MM.1S (cell line): Measurements from ENCODE around the gene PHF3.
"Not testable (repeated sequence)": the region's sequence is repeated elsewhere in the genome, so short reads cannot be mapped to it uniquely, and the experiment has no call there.

ENCODE experiments used
- DNase-seq: peaks from one replicate; pipeline ENCODE4 v3.0.0-alpha.2; 2015
- H2AFZ ChIP-seq: fragments of 300-600 bp; sonication (generic); 2 replicates; pipeline ENCODE4 v1.6.0; 2016; ENCODE audit warnings: antibody characterized with exemption, low read length
- H3F3A ChIP-seq: fragments of 300-600 bp; sonication (generic); 2 replicates; pipeline ENCODE4 v1.6.1; 2016; ENCODE audit warnings: mild to moderate bottlenecking, antibody characterized with exemption, low read length, moderate library complexity, mixed read lengths; ENCODE audit not compliant: insufficient read depth
- H3K27ac ChIP-seq: fragments of 300-600 bp; sonication (generic); 2 replicates; pipeline ENCODE4 v1.5.1; 2016; ENCODE audit warnings: mild to moderate bottlenecking, low read length
- H3K27me3 ChIP-seq: fragments of 300-600 bp; sonication (generic); replicated peaks from 2 replicates; pipeline ENCODE4 v1.6.0; 2016; ENCODE audit warnings: low read length; ENCODE audit not compliant: insufficient read depth
- H3K36me3 ChIP-seq: fragments of 300-600 bp; sonication (generic); replicated peaks from 2 replicates; pipeline ENCODE4 v1.6.1; 2016; ENCODE audit warnings: mild to moderate bottlenecking, low read length, mixed read lengths; ENCODE audit not compliant: insufficient read depth
- H3K4me1 ChIP-seq: fragments of 300-600 bp; sonication (generic); 2 replicates; pipeline ENCODE4 v1.6.1; 2016; ENCODE audit warnings: low read length, mixed read lengths
- H3K4me2 ChIP-seq: fragments of 300-600 bp; sonication (generic); 2 replicates; pipeline ENCODE4 v1.6.0; 2016; ENCODE audit warnings: low read depth, low read length
- H3K4me3 ChIP-seq: fragments of 300-600 bp; sonication (generic); 2 replicates; pipeline ENCODE4 v1.5.1; 2016; ENCODE audit warnings: low read length, mixed read lengths
- H3K79me2 ChIP-seq: fragments of 300-600 bp; sonication (generic); 2 replicates; pipeline ENCODE4 v1.6.1; 2016; ENCODE audit warnings: mixed run types, low read length, mixed read lengths
- H3K9ac ChIP-seq: fragments of 300-600 bp; sonication (generic); 2 replicates; pipeline ENCODE4 v1.6.1; 2016; ENCODE audit warnings: low read length, mixed read lengths
- H3K9me2 ChIP-seq: fragments of 300-600 bp; sonication (generic); replicated peaks from 2 replicates; pipeline ENCODE4 v1.6.1; 2016; ENCODE audit warnings: mild to moderate bottlenecking, low read length, mixed read lengths; ENCODE audit not compliant: insufficient read depth
- H3K9me3 ChIP-seq: fragments of 300-600 bp; sonication (generic); replicated peaks from 2 replicates; pipeline ENCODE4 v1.6.1; 2016; ENCODE audit warnings: mild to moderate bottlenecking, low read length, mixed read lengths; ENCODE audit not compliant: insufficient read depth
- H4K20me1 ChIP-seq: fragments of 300-600 bp; sonication (generic); 2 replicates; pipeline ENCODE4 v1.6.1; 2016; ENCODE audit warnings: mild to moderate bottlenecking, low read length, moderate library complexity, mixed read lengths; ENCODE audit not compliant: insufficient read depth
- EZH2 ChIP-seq: fragments of 300-600 bp; sonication (generic); optimal IDR thresholded peaks from 2 replicates; pipeline ENCODE3; 2017; ENCODE audit warnings: low read depth, mild to moderate bottlenecking, antibody characterized with exemption, low read length, mixed read lengths
- EZH2phosphoT487 ChIP-seq: fragments of 300-600 bp; sonication (generic); IDR thresholded peaks from 2 replicates; pipeline ENCODE4 v1.6.1; 2018; ENCODE audit warnings: antibody characterized with exemption, low read length
- TF ChIP-seq, protein P1 (sequence below): fragments of 300-600 bp; sonication (generic); IDR thresholded peaks from 2 replicates; pipeline ENCODE4 v1.5.1; 2016; ENCODE audit warnings: antibody characterized with exemption, low read length, mixed read lengths

PHF3 gene

DNA sequence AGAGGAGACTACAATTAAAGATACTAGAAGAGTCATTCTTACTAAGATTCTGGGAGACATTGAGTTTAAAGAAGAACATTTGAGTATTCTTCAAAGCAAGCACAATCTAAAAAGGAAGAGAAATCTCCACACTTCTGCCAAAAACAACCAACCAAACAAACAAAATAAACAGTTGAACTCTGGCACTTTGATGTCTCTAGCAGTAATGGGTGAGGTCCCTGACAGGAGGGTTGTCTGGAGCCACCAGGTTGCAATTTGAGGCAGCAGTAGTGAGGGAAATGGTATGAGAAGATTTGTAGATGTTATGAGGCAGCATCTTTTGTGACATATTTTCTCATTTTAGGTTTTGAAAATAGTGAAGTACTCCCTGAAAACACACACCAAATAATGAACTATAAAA lies 108.1 kb downstream of the PHF3 start:
- Histone ChIP-seq H3K36me3 (no peaks in the 10 kb centered on the region), H3K4me1 (no peaks in the 10 kb centered on the region), H3K27ac (no peak overlapping the region), H3K27me3 (no peaks in the 10 kb centered on the region), H3F3A (no peaks in the 10 kb centered on the region), H3K9me2 (no peaks in the 10 kb centered on the region), H2AFZ (no peak overlapping the region), H3K9ac (no peak overlapping the region), H3K9me3 (no peaks in the 10 kb centered on the region), H4K20me1 (no peaks in the 10 kb centered on the region), H3K4me3 (no peak overlapping the region), H3K79me2 (no peaks in the 10 kb centered on the region), H3K4me2 (no peak overlapping the region)
- DNase-seq, result no peak
- no peak for TF ChIP-seq EZH2phosphoT487
- TF ChIP-seq, protein P1, sequence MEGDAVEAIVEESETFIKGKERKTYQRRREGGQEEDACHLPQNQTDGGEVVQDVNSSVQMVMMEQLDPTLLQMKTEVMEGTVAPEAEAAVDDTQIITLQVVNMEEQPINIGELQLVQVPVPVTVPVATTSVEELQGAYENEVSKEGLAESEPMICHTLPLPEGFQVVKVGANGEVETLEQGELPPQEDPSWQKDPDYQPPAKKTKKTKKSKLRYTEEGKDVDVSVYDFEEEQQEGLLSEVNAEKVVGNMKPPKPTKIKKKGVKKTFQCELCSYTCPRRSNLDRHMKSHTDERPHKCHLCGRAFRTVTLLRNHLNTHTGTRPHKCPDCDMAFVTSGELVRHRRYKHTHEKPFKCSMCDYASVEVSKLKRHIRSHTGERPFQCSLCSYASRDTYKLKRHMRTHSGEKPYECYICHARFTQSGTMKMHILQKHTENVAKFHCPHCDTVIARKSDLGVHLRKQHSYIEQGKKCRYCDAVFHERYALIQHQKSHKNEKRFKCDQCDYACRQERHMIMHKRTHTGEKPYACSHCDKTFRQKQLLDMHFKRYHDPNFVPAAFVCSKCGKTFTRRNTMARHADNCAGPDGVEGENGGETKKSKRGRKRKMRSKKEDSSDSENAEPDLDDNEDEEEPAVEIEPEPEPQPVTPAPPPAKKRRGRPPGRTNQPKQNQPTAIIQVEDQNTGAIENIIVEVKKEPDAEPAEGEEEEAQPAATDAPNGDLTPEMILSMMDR, result no peak
- TF ChIP-seq EZH2, result no peak

DNA sequence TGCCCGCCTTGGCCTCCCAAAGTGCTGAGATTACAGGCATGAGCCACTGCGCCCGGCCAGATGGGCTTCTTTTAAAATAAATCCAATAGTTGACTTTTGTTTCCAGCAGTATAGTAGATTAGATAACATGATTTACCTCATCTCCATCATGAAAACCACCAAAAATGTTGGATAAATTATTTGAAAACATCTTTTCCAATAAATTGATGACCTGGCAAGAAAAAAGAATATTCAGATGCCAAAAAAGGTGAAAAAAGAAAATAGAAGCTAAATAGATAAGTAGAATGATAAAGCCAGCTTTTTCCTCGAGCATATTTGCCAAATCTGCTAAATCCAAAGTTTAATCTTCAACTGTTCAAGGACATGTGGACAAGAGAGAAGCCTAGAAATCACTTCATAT lies 109.2 kb downstream of the PHF3 start:
- TF ChIP-seq, protein P1, result no peak
- TF ChIP-seq EZH2 (no peak), EZH2phosphoT487 (no peak)
- no peaks in the 10 kb centered on the region for H3K9me3 ChIP-seq
- H3K9me2 ChIP-seq, result no peaks in the 10 kb centered on the region
- no peaks in the 10 kb centered on the region for H3F3A ChIP-seq
- H3K27ac ChIP-seq, result no peak overlapping the region
- no peak overlapping the region for H2AFZ ChIP-seq
- H3K36me3 ChIP-seq, result no peaks in the 10 kb centered on the region
- no peak overlapping the region for H3K4me2 ChIP-seq
- no peaks in the 10 kb centered on the region for H4K20me1 ChIP-seq
- no peaks in the 10 kb centered on the region for H3K79me2 ChIP-seq
- no peak overlapping the region for H3K9ac ChIP-seq
- no peaks in the 10 kb centered on the region for H3K4me1 ChIP-seq
- H3K27me3 ChIP-seq, result no peaks in the 10 kb centered on the region
- no peak for DNase-seq
- no peak overlapping the region for H3K4me3 ChIP-seq

DNA sequence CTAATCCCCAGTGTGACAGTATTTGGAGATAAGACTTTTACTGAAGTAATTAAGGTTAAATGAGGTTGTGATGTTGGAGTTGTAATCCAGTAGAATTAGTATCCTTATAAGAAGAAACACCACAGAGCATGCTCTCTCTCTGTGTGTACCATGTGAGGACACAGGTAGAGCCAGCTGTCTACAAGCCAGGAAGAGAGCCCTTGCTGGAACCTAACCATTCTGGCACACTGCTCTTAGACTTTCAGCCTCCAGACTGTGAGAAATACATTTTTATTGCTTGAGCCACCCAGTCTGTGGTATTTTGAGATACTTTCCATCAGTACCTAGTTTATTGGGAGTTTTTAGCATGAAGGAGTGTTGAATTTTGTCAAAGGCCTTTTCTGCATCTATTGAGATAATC lies 110.2 kb downstream of the PHF3 start:
- no peak for TF ChIP-seq EZH2
- TF ChIP-seq EZH2phosphoT487, result no peak
- TF ChIP-seq, protein P1, result no peak
- H3K27ac ChIP-seq, result no peak overlapping the region
- H3K4me3 ChIP-seq, result no peak overlapping the region
- no peaks in the 10 kb centered on the region for H3K27me3 ChIP-seq
- H4K20me1 ChIP-seq, result no peaks in the 10 kb centered on the region
- H3K4me2 ChIP-seq, result no peak overlapping the region
- no peaks in the 10 kb centered on the region for H3F3A ChIP-seq
- H2AFZ ChIP-seq, result no peak overlapping the region
- DNase-seq, result no peak
- no peaks in the 10 kb centered on the region for H3K79me2 ChIP-seq
- H3K36me3 ChIP-seq, result no peaks in the 10 kb centered on the region
- H3K4me1 ChIP-seq, result no peaks in the 10 kb centered on the region
- no peaks in the 10 kb centered on the region for H3K9me3 ChIP-seq
- H3K9ac ChIP-seq, result no peak overlapping the region
- H3K9me2 ChIP-seq, result no peaks in the 10 kb centered on the region

DNA sequence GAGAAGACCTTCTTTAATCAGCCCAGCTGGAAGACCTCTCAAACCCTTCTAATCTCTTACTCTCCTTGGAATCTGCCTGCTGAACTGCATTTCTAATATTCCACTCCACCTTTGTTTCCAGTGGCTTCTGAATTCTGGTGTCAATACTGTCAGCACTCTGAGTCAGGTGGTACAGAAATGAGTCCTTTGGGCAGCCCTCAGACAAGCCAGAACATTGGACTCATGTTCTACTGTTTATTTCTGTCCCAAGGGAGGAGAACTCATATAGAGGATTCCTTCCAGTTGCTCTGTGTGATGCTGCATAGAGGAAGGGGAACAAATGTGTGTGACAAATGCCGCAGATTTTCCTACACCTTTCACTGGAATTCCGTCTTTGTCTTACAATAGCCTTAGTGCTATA lies 114.8 kb downstream of the PHF3 start:
- no peaks in the 10 kb centered on the region for H3K4me1 ChIP-seq
- H2AFZ ChIP-seq, result no peak overlapping the region
- H3K27ac ChIP-seq, result no peak overlapping the region
- no peaks in the 10 kb centered on the region for H3K27me3 ChIP-seq
- H3K79me2 ChIP-seq, result no peaks in the 10 kb centered on the region
- DNase-seq, result no peak
- no peak overlapping the region for H3K4me2 ChIP-seq
- no peaks in the 10 kb centered on the region for H3K9me3 ChIP-seq
- no peaks in the 10 kb centered on the region for H3K36me3 ChIP-seq
- TF ChIP-seq, protein P1, result no peak
- no peak for TF ChIP-seq EZH2
- no peak for TF ChIP-seq EZH2phosphoT487
- H3K4me3 ChIP-seq, result no peak overlapping the region
- no peaks in the 10 kb centered on the region for H3K9me2 ChIP-seq
- H3F3A ChIP-seq, result no peaks in the 10 kb centered on the region
- no peaks in the 10 kb centered on the region for H4K20me1 ChIP-seq
- no peak overlapping the region for H3K9ac ChIP-seq

DNA sequence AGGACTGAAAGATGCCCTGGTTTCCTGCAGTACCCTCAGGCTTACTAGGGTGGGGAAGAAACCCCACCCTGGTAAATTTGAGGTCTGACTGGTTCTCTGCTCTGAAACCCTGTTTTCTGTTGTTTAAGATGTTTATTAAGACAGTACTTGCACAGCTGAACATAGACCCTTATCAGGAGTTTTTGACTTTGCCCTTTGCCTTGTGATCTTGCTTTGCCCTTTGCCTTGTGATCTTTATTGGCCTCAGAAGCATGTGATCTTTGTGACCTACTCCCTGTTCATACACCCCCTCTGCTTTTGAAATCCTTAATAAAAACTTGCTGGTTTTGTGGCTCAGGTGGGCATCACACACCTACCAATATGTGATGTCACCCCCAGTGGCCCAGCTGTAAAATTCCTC lies 121.7 kb downstream of the PHF3 start:
- not testable (repeated sequence) for H3K27me3 ChIP-seq, H4K20me1 ChIP-seq, H3F3A ChIP-seq, H3K4me1 ChIP-seq, H3K9me2 ChIP-seq, H3K27ac ChIP-seq, H2AFZ ChIP-seq, H3K79me2 ChIP-seq, H3K4me3 ChIP-seq, DNase-seq, H3K4me2 ChIP-seq, H3K9ac ChIP-seq, H3K36me3 ChIP-seq, H3K9me3 ChIP-seq
